ENCODE results near the gene OBP2B. TPM values are rescaled to one million over a fixed set of nuclear protein-coding genes. Genes with fewer than 3 reads are reported as not detected.

The OBP2B gene
- total RNA-seq, 3 donors from 2014 or later (not counting 1 experiment from before 2014, with no cell fraction given) = not detected

DNA sequence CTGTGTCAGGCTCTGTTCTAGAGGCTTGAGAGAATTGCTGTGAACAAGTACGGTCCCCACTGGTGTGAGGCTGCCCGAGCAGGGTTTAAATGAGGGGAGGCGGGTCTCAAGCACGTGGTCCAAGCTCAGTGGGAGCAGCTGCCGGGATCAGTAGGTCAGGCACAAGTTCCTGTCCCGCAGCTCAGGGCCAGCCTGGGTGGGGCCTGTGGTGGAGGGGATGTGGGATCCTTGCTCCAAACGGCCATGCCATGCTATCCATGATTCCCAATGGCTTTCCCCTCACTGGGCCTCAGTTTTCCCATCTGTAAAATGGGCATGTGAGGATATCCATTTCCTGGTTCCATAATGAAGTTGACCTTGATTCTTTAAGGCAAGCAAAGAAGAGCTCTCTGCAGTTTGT lies 17.1 kb downstream of the OBP2B start:
- Histone ChIP-seq H3K27me3 (ENCODE audit: control insufficient read depth, insufficient read depth, low read length) (peaks cover 3% of the 10 kb centered on the region), H3K9me3 (ENCODE audit: control insufficient read depth, insufficient read depth, low read length) (no peaks in the 10 kb centered on the region), H3K4me1 (ENCODE audit: control insufficient read depth, insufficient read depth, low read length) (no peaks in the 10 kb centered on the region), H3K27ac (ENCODE audit: low read length) (no peak overlapping the region), H3K4me3 (ENCODE audit: low read length) (no peak overlapping the region), H3K36me3 (ENCODE audit: control insufficient read depth, insufficient read depth, low read length) (no peaks in the 10 kb centered on the region)
- ATAC-seq = no peak
- no peak for DNase-seq
- Mint-ChIP-seq H3K9me3 (no peaks in the 10 kb centered on the region), H3K4me1 (no peaks in the 10 kb centered on the region), H3K27ac (no peak overlapping the region), H3K4me3 (no peak overlapping the region), H3K36me3 (no peaks in the 10 kb centered on the region), H3K27me3 (ENCODE audit: low read depth in 2 of 2) (peaks cover 18 to 19% of the 10 kb centered on the region in 2 donors)
- 72% methylated on average over 6 of the region's 7 CpGs for WGBS (ENCODE audit: insufficient coverage)
- TF ChIP-seq, protein P1, sequence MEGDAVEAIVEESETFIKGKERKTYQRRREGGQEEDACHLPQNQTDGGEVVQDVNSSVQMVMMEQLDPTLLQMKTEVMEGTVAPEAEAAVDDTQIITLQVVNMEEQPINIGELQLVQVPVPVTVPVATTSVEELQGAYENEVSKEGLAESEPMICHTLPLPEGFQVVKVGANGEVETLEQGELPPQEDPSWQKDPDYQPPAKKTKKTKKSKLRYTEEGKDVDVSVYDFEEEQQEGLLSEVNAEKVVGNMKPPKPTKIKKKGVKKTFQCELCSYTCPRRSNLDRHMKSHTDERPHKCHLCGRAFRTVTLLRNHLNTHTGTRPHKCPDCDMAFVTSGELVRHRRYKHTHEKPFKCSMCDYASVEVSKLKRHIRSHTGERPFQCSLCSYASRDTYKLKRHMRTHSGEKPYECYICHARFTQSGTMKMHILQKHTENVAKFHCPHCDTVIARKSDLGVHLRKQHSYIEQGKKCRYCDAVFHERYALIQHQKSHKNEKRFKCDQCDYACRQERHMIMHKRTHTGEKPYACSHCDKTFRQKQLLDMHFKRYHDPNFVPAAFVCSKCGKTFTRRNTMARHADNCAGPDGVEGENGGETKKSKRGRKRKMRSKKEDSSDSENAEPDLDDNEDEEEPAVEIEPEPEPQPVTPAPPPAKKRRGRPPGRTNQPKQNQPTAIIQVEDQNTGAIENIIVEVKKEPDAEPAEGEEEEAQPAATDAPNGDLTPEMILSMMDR (IDR thresholded peaks at IDR 0.05) = no peak
- intact Hi-C loops (cut with micrococcal nuclease) = no loop called here

GRCh38 chr9:133189826-133190225 lies 19.2 kb downstream of the OBP2B start:
- TF ChIP-seq, protein P1 (IDR thresholded peaks at IDR 0.05) = no peak
- H3K27ac ChIP-seq (ENCODE audit: low read length) = no peak overlapping the region
- H3K36me3 ChIP-seq (ENCODE audit: control insufficient read depth, insufficient read depth, low read length) = no peaks in the 10 kb centered on the region
- peaks cover 14 to 17% of the 10 kb centered on the region in 2 donors for H3K27me3 Mint-ChIP-seq (ENCODE audit: low read depth in 2 of 2)
- intact Hi-C loops (cut with micrococcal nuclease) = loop anchor here (10.0 kb wide), 1 partner anchor 185 kb away; the partner anchor contains the start of genes STKLD1 and SURF4
- no peak overlapping the region for H3K4me3 Mint-ChIP-seq
- H3K27ac Mint-ChIP-seq = no peak overlapping the region
- DNase-seq (no peak), ATAC-seq (no peak)
- H3K4me3 ChIP-seq (ENCODE audit: low read length) = no peak overlapping the region
- H3K36me3 Mint-ChIP-seq = no peaks in the 10 kb centered on the region
- peaks cover 11 to 13% of the 10 kb centered on the region in 2 donors for H3K4me1 Mint-ChIP-seq
- peaks cover 13% of the 10 kb centered on the region for H3K4me1 ChIP-seq (ENCODE audit: control insufficient read depth, insufficient read depth, low read length)
- no peaks in the 10 kb centered on the region for H3K27me3 ChIP-seq (ENCODE audit: control insufficient read depth, insufficient read depth, low read length)
- no peaks in the 10 kb centered on the region for H3K9me3 Mint-ChIP-seq
- 93% methylated on average over 8 of the region's 8 CpGs for WGBS (ENCODE audit: insufficient coverage)
- H3K9me3 ChIP-seq (ENCODE audit: control insufficient read depth, insufficient read depth, low read length) = no peaks in the 10 kb centered on the region

DNA sequence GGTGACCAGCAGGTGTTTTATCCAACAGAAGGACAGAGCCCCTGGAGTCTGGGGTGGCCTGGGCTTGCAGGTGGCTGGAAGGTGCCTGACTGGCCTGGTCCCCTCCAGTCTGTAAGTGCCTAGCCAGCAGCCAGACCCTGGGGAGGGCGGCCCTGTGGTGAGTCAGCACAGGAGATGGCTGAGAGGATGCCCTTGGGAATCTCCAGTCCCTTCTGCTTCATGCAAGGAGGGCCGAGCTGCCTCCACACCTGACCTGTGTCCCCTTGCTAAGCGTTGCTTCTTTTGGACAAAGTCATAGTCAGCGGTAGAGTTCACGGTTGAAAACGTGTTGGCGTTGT lies 20.2 kb downstream of the OBP2B start:
- H3K27ac ChIP-seq (ENCODE audit: low read length) = no peak overlapping the region
- Mint-ChIP-seq H3K9me3 (no peaks in the 10 kb centered on the region), H3K4me3 (no peak overlapping the region), H3K27me3 (ENCODE audit: low read depth in 2 of 2) (peaks cover 13 to 15% of the 10 kb centered on the region in 2 donors), H3K36me3 (no peaks in the 10 kb centered on the region), H3K27ac (no peak overlapping the region), H3K4me1 (peaks cover 15 to 19% of the 10 kb centered on the region in 2 donors)
- ATAC-seq = no peak
- no peaks in the 10 kb centered on the region for H3K9me3 ChIP-seq (ENCODE audit: control insufficient read depth, insufficient read depth, low read length)
- no peak overlapping the region for H3K4me3 ChIP-seq (ENCODE audit: low read length)
- H3K27me3 ChIP-seq (ENCODE audit: control insufficient read depth, insufficient read depth, low read length) = no peaks in the 10 kb centered on the region
- intact Hi-C loops (cut with micrococcal nuclease) = loop anchor here (10.0 kb wide), 1 partner anchor 186 kb away; the partner anchor contains the start of genes STKLD1 and SURF4
- TF ChIP-seq, protein P1 (IDR thresholded peaks at IDR 0.05) = no peak
- no peak for DNase-seq
- H3K36me3 ChIP-seq (ENCODE audit: control insufficient read depth, insufficient read depth, low read length) = no peaks in the 10 kb centered on the region
- peaks cover 19% of the 10 kb centered on the region for H3K4me1 ChIP-seq (ENCODE audit: control insufficient read depth, insufficient read depth, low read length)
- 88% methylated on average over 7 of the region's 7 CpGs for WGBS (ENCODE audit: insufficient coverage)

Measured in natural killer cell (primary cell).